HepG2 (cell line): ENCODE measurements around the gene PYGO2. TPM values are rescaled to one million over a fixed set of nuclear protein-coding genes. Genes with fewer than 3 reads are reported as not detected.

Experiments
- CENPBD1 ChIP-seq: sonication (generic); formaldehyde crosslinking; IDR thresholded peaks from 2 replicates; pipeline ENCODE4 v1.8.0; 2022; ENCODE audit warnings: missing genetic modification reagents, low read depth, mild to moderate bottlenecking, borderline replicate concordance
- HNF1A ChIP-seq, 2 experiments: sonication (generic) in 1 of 2; formaldehyde crosslinking in 1 of 2; IDR thresholded peaks; 2 replicates each; pipeline versions ENCODE4 v1.4.0 to v1.6.1; 2016 to 2020; ENCODE audit warnings: borderline replicate concordance in 1 of 2, low read depth in 1 of 2, mild to moderate bottlenecking in 1 of 2, missing genetic modification reagents in 1 of 2
- RERE ChIP-seq: IDR thresholded peaks from 2 replicates; pipeline ENCODE4 v1.6.1; 2016; ENCODE audit warnings: low read depth, missing genetic modification reagents, missing compliant biosample characterization
- SP4 ChIP-seq: sonication (generic); formaldehyde crosslinking; IDR thresholded peaks from 2 replicates; pipeline ENCODE4 v1.8.1; 2023; ENCODE audit warnings: mild to moderate bottlenecking, missing genetic modification reagents
- TFAP4 ChIP-seq: sonication (generic); IDR thresholded peaks from 2 replicates; pipeline ENCODE4 v1.6.1; 2016; ENCODE audit warnings: low read depth, borderline replicate concordance
- THAP7 ChIP-seq: sonication (generic); formaldehyde crosslinking; IDR thresholded peaks from 2 replicates; pipeline ENCODE4 v1.8.1; 2023; ENCODE audit warnings: mild to moderate bottlenecking, missing genetic modification reagents
- ZNF121 ChIP-seq: sonication (generic); formaldehyde crosslinking; IDR thresholded peaks from 2 replicates; pipeline ENCODE4 v1.5.0; 2020; ENCODE audit warnings: mild to moderate bottlenecking, missing genetic modification reagents
- ZNF367 ChIP-seq: sonication (generic); formaldehyde crosslinking; IDR thresholded peaks from 2 replicates; pipeline ENCODE4 v1.4.0; 2020; ENCODE audit warnings: missing genetic modification reagents, borderline replicate concordance
- ZNF768 ChIP-seq: sonication (generic); formaldehyde crosslinking; IDR thresholded peaks from 2 replicates; pipeline ENCODE4 v1.4.0; 2020; ENCODE audit warnings: missing genetic modification reagents
- ZNF800 ChIP-seq: sonication (generic); formaldehyde crosslinking; IDR thresholded peaks from 2 replicates; pipeline ENCODE4 v1.4.0; 2020; ENCODE audit warnings: missing genetic modification reagents
- polyA plus RNA-seq, 8 experiments: library from polyadenylated mRNA; depleted of rRNA in 3 of 8; stranded (reverse) in 7 of 8; unstranded in 1 of 8; fragments of >200 nt; fragmentation: Illumina TruSeq in 4 of 8; extraction: Trizol in 4 of 8; gene quantifications; 2 replicates each; pipeline versions ENCODE4 v1.2.1 to v1.2.3, GENCODE V29; 2011 to 2016; ENCODE audit warnings: low read depth in 4 of 8, missing spikeins in 1 of 8, mixed read lengths in 1 of 8; ENCODE audit not compliant: insufficient read depth in 1 of 8
- total RNA-seq, 5 experiments: library from RNA; depleted of rRNA; stranded (reverse); fragments of >200 nt; fragmentation: Illumina TruSeq; extraction: Trizol; gene quantifications; 2 replicates each; pipeline ENCODE4 v1.2.3, GENCODE V29; 2016; ENCODE audit warnings: low read depth in 1 of 5
- TF ChIP-seq, protein P1 (sequence below): sonication (generic); formaldehyde crosslinking; IDR thresholded peaks from 2 replicates; pipeline ENCODE4 v1.8.1; 2023; ENCODE audit warnings: missing genetic modification reagents, inconsistent platforms, borderline replicate concordance

PYGO2 gene
- total and polyA plus RNA-seq, 2 of the 13 experiments (the other 11 are each of a cell fraction or from before 2014, with no cell fraction given), result 20.3 to 21.8 TPM

DNA sequence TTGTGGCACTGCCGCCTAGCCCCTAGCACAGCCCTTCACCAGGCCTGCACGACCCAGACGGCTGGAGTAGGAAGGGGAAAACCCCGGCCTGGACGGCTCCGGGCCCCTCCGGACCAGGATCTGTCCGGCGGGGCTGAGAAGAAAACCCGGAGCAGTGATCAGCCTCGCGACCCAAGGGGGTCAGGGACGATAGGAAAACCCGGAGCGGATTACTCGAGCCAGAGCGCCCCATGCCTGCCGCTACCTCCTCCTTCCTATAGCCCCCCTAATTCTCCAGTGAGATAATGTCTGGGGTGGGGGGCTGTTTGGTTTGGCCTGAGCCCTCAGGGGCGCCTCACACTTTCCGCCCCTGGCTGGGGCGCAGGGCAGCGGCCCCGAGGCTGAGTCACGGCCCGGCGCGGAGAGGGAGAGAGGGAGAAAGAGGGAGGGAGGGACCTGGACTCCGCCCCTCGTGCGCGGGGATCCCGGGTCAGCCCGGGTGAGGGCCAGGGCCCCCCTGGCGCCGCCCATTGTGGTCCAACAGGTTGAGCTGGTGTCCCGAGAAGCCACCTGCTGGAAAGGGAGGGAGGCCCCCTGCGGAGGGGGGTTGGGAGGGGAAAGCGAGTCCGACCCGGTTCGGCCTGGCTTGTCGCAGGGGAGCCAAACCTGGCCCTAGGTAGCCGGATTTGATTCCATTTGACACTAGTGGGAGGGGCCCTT lies 39.3 kb upstream of the PYGO2 start (continued):
- peak; percentile 73; the same call in 1 of the 2 replicates for TF ChIP-seq ZNF800 (CRISPR knock-in tag)
- TF ChIP-seq RERE (CRISPR knock-in tag), result peak; percentile 41; the same call in 1 of the 2 replicates
- peak; percentile 84 for TF ChIP-seq SP4 (CRISPR knock-in tag)
- TF ChIP-seq, protein P1, sequence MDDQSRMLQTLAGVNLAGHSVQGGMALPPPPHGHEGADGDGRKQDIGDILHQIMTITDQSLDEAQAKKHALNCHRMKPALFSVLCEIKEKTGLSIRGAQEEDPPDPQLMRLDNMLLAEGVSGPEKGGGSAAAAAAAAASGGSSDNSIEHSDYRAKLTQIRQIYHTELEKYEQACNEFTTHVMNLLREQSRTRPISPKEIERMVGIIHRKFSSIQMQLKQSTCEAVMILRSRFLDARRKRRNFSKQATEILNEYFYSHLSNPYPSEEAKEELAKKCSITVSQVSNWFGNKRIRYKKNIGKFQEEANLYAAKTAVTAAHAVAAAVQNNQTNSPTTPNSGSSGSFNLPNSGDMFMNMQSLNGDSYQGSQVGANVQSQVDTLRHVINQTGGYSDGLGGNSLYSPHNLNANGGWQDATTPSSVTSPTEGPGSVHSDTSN, result no peak
- no peak for TF ChIP-seq HNF1A (IDR thresholded peaks at IDR 0.05; ENCODE audit: low read depth)
- no peak for TF ChIP-seq HNF1A (CRISPR knock-in tag; IDR thresholded peaks at IDR 0.05; ENCODE audit: borderline replicate concordance)
- TF ChIP-seq ZNF367 (CRISPR knock-in tag), result 0 out of 2 replicates have a peak, but pooled peaks have one; percentile 12
- peak; percentile 82; the same call in 1 of the 2 replicates for TF ChIP-seq TFAP4
- no peak for TF ChIP-seq THAP7 (CRISPR knock-in tag)
- no peak for TF ChIP-seq CENPBD1 (CRISPR knock-in tag)
- TF ChIP-seq ZNF768 (CRISPR knock-in tag), result 0 out of 2 replicates have a peak, but pooled peaks have one; percentile 11
- no peak for TF ChIP-seq ZNF121 (CRISPR knock-in tag)
